ENCODE results near the gene BBS9.

- TF ChIP-seq CTCF (conservative IDR thresholded peaks at IDR 0.05; ENCODE audit: low read depth, low read length) (no peak), EZH2 (IDR thresholded peaks at IDR 0.05; ENCODE audit: low read length, unreplicated experiment) (no peak), EZH2phosphoT487 (IDR thresholded peaks at IDR 0.05; ENCODE audit: borderline replicate concordance, low read length) (no peak)
Measured at GRCh38 chr7:33601101-33601500, 471.7 kb downstream of the BBS9 start.
